Measurements from ENCODE around the gene TAS1R1.
A peak's percentile ranks its signal among the peaks of the same experiment; 100 is the strongest.
"Not testable (repeated sequence)": the region's sequence is repeated elsewhere in the genome, so short reads cannot be mapped to it uniquely, and the experiment has no call there.

TAS1R1 gene

GRCh38 chr1:6521536-6521935, 33.6 kb upstream of the TAS1R1 start:
- no peak for DNase-seq

GRCh38 chr1:6523566-6523965, 31.5 kb upstream of the TAS1R1 start:
- DNase-seq = no peak

- DNase-seq = no peak
Observed at GRCh38 chr1:6526316-6526715, 28.8 kb upstream of the TAS1R1 start.

- DNase-seq = no peak
Observed at GRCh38 chr1:6528492-6528891, 26.6 kb upstream of the TAS1R1 start.

- DNase-seq = no peak
Observed at GRCh38 chr1:6530504-6531160, 24.5 kb upstream of the TAS1R1 start.

- DNase-seq = no peak
Observed at GRCh38 chr1:6531996-6532395, 23.1 kb upstream of the TAS1R1 start.

GRCh38 chr1:6534248-6534822, 20.8 kb upstream of the TAS1R1 start:
- DNase-seq = no peak

GRCh38 chr1:6535214-6535613, 19.9 kb upstream of the TAS1R1 start:
- no peak for DNase-seq

- no peak for DNase-seq
Observed at GRCh38 chr1:6536291-6536690, 18.8 kb upstream of the TAS1R1 start.

- DNase-seq = no peak
Observed at GRCh38 chr1:6538956-6539355, 16.2 kb upstream of the TAS1R1 start.

GRCh38 chr1:6544831-6545230, 10.3 kb upstream of the TAS1R1 start:
- no peak for DNase-seq

GRCh38 chr1:6545276-6546112, 9.6 kb upstream of the TAS1R1 start:
- DNase-seq = no peak

GRCh38 chr1:6546326-6546725, 8.8 kb upstream of the TAS1R1 start:
- no peak for DNase-seq

GRCh38 chr1:6547301-6547700, 7.8 kb upstream of the TAS1R1 start:
- DNase-seq = no peak

GRCh38 chr1:6554031-6554906, 838 bp upstream of the TAS1R1 start, which contains the start of gene NOL9:
Gene NOL9, minus strand, starts transcription at chr1:6554513. Its CDS starts 11 bp downstream, at chr1:6554502.
- peak; percentile 95 for DNase-seq

GRCh38 chr1:6557597-6557996, 2.5 kb downstream of the TAS1R1 start:
- DNase-seq = no peak

GRCh38 chr1:6559161-6559560, 4.1 kb downstream of the TAS1R1 start:
- not testable (repeated sequence) for DNase-seq

- DNase-seq = no peak
Observed at GRCh38 chr1:6560267-6560666, 5.2 kb downstream of the TAS1R1 start.

- no peak for DNase-seq
Observed at GRCh38 chr1:6569033-6569432, 13.9 kb downstream of the TAS1R1 start.

- DNase-seq = no peak
Observed at GRCh38 chr1:6570100-6570499, 15.0 kb downstream of the TAS1R1 start.

- DNase-seq = no peak
Observed at GRCh38 chr1:6570987-6571386, 15.9 kb downstream of the TAS1R1 start.

GRCh38 chr1:6572653-6573383, 17.7 kb downstream of the TAS1R1 start:
- no peak for DNase-seq
